Measurements from ENCODE around the gene PPP1R3F.
"Not testable (repeated sequence)": the region's sequence is repeated elsewhere in the genome, so short reads cannot be mapped to it uniquely, and the experiment has no call there.

Gene PPP1R3F

DNA sequence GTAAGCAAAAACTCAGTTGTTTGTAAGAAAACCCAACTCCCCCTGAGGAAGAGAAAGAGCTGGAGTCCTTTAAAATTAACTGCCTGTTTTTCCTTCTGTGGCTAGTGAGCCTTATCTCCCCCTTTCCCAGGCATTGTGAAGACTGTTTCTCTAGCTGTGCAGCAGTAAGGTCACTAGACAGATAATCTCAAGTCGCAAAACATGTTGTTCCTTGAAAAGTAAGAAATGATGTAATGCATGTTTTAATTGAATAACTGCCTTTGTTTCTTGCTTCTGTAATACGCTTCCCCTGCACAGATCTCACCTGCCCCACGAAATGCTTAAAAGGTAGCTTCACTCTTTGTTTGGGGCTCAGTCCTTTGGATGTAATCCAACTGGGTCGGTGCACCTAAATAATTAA lies 46.5 kb downstream of the PPP1R3F start:
- DNase-seq (ENCODE audit: low spot score), result no peak

DNA sequence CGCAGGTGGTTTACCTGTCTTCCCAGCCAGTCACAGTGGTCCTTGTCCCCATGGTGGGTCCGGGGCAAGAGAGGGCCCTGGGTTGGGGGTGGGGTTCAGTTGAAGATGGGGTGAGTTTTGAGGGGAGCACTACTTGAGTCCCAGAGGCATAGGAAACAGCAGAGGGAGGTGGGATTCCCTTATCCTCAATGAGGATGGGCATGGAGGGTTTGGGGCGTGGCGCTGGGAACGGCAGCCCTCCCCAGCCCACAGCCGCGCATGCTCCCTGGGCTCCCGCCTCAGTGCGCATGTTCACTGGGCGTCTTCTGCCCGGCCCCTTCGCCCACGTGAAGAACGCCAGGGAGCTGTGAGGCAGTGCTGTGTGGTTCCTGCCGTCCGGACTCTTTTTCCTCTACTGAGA lies 52.1 kb downstream of the PPP1R3F start, which contains the start of gene GAGE12J:
GAGE12J (plus strand) TSS at position 301 of the 400 bp plus-strand sequence. CDS start 1,157 bp downstream, outside the sequence.
- not testable (repeated sequence) for DNase-seq (ENCODE audit: low spot score)

DNA sequence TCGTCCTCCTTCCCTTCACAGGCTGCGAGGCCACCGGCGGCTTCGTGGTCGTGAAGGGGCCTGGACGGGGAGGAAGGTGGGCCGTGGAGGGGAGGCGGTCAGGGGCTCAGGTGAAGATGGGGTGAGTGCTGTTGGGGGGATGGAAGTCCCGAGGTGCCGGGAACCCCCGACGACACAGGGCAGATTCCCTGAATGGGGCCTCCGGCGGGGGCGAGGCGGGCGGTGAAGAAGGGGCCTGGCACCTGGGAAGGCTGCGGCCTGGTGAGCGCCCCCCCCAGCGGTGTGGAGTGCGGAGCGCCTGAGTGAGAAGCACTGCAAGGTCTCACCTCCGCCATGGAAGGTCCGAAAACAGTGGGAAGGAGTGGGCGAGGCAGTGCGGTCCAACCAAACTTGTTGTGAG lies 52.7 kb downstream of the PPP1R3F start:
- DNase-seq (ENCODE audit: low spot score), result not testable (repeated sequence)

DNA sequence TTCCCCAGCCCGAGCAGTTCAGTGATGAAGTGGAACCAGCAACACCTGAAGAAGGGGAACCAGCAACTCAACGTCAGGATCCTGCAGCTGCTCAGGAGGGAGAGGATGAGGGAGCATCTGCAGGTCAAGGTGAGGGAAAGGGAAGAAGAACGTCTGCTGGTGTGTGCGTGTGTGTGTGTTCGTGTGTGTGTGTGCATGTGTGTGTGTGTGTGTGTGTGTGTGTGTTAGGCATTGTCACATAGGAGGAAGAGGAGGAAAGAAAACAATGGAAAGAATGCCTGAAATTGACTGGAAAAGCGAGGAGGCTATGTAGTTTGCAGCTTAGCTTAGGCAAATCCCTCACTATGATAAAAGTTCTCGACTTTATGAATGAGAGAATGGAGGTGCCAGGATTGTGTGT lies 54.1 kb downstream of the PPP1R3F start:
- not testable (repeated sequence) for DNase-seq (ENCODE audit: low spot score)

DNA sequence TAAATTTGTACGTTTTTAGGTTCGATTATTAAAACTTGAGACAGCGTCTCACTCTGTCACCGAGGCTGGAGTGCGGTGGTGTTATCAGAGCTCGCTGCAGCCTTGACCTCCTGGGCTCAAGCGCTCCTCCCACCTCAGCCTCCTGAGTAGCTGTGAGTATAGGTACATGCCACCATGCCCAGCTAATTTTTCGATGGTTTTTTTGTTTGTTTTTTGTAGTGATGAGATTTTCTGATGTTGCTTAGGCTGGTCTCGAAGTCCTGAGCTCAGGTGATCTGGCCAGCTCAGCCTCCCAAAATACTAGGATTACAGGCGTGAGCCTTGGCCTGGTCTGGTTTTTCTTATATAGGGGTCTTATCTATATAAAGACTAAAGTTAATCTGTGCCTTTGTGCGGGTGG lies 60.8 kb downstream of the PPP1R3F start:
- DNase-seq (ENCODE audit: low spot score), result not testable (repeated sequence)

DNA sequence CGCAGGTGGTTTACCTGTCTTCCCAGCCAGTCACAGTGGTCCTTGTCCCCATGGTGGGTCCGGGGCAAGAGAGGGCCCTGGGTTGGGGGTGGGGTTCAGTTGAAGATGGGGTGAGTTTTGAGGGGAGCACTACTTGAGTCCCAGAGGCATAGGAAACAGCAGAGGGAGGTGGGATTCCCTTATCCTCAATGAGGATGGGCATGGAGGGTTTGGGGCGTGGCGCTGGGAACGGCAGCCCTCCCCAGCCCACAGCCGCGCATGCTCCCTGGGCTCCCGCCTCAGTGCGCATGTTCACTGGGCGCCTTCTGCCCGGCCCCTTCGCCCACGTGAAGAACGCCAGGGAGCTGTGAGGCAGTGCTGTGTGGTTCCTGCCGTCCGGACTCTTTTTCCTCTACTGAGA lies 61.7 kb downstream of the PPP1R3F start, which contains the start of gene GAGE13:
GAGE13 (plus strand) TSS at position 301 of the 400 bp plus-strand sequence. CDS start 1,156 bp downstream, outside the sequence.
- DNase-seq (ENCODE audit: low spot score), result not testable (repeated sequence)

DNA sequence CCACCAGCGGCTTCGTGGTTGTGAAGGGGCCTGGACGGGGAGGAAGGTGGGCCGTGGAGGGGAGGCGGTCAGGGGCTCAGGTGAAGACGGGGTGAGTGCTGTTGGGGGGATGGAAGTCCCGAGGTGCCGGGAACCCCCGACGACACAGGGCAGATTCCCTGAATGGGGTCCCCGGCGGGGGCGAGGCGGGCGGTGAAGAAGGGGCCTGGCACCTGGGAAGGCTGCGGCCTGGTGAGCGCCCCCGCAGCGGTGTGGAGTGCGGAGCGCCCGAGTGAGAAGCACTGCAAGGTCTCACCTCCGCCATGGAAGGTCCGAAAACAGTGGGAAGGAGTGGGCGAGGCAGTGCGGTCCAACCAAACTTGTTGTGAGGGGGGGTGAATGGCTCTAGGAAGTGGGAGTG lies 62.2 kb downstream of the PPP1R3F start:
- not testable (repeated sequence) for DNase-seq (ENCODE audit: low spot score)

Data from NAMALWA (cell line).